Measurements from ENCODE around the gene ATP2A3. TPM values are rescaled to one million over a fixed set of nuclear protein-coding genes. Genes with fewer than 3 reads are reported as not detected.

ATP2A3 gene
- total and polyA plus RNA-seq, 4 experiments from 2014 or later, result 34.4 to 177 (median 123) TPM

GRCh38 chr17:3978421-3979289 is 14.4 kb upstream of the ATP2A3 start:
- ChIA-PET CTCF (ENCODE audit: partially characterized antibody) (interaction anchor here (1.4 to 2.6 kb wide), 2 partner anchors 13 to 65 kb away, joined by 8 to 12 read pairs; no protein-coding TSS in a partner anchor), POLR2A (ENCODE audit: partially characterized antibody) (no interaction called here)
- no peaks in the 10 kb centered on the region for H3K27me3 ChIP-seq (ENCODE audit: insufficient read depth, low read length)
- H3K27ac ChIP-seq (ENCODE audit: low read depth, low read length), result no peak overlapping the region
- peaks cover 2 to 24% (median 5%) of the 10 kb centered on the region in 4 donors for H3K4me1 Mint-ChIP-seq
- DNase-seq, result no peak
- H3K4me3 ChIP-seq (ENCODE audit: low read length in 2 of 2), result no peak overlapping the region
- H3K27me3 Mint-ChIP-seq, result peaks cover 0 to 2% of the 10 kb centered on the region in 2 donors
- H3K4me1 ChIP-seq (ENCODE audit: insufficient read depth, low read length), result peaks cover under 1% of the 10 kb centered on the region
- intact Hi-C loops (cut with micrococcal nuclease), result no loop called here
- H3K9me3 Mint-ChIP-seq, result peaks cover 0 to 9% (median 4%) of the 10 kb centered on the region in 8 donors
- no peaks in the 10 kb centered on the region for H3K9me3 ChIP-seq (ENCODE audit: control insufficient read depth in 1 of 2, low read length in 2 of 2)
- peak overlapping the region in 2 of 7 donors; percentile 7 to 17 for H3K27ac Mint-ChIP-seq
- no peak overlapping the region for H3K4me3 Mint-ChIP-seq
- H3K36me3 Mint-ChIP-seq, result no peaks in the 10 kb centered on the region
- H3K36me3 ChIP-seq (ENCODE audit: insufficient read depth, low read length), result no peaks in the 10 kb centered on the region

DNA sequence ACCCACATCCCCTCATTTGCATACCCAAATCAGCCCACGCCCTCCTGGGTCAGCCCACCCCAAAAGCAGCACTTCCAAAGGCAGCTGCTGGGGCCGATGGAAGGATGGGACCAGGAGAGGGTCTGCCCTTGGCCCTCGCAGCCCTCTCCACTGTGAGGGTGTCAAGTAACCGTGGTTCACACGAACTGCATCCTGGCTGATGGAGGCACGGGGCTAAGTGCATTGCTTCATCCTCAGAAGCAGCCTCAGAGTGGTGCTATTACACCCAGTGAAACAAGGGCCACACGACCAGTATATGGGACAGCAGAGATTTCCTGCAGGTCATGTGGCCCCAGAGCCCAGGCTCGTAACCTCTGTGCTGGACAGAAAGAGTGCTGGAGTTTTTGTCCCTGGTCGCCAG is 13.2 kb upstream of the ATP2A3 start:
- no peaks in the 10 kb centered on the region for H3K27me3 Mint-ChIP-seq
- no peak overlapping the region for H3K27ac ChIP-seq (ENCODE audit: low read depth, low read length)
- ChIA-PET POLR2A (ENCODE audit: partially characterized antibody) (no interaction called here), CTCF (ENCODE audit: partially characterized antibody) (no interaction called here)
- no peak overlapping the region for H3K4me3 Mint-ChIP-seq
- H3K9me3 ChIP-seq (ENCODE audit: control insufficient read depth in 1 of 2, low read length in 2 of 2), result no peaks in the 10 kb centered on the region
- H3K27me3 ChIP-seq (ENCODE audit: insufficient read depth, low read length), result no peaks in the 10 kb centered on the region
- H3K36me3 ChIP-seq (ENCODE audit: insufficient read depth, low read length), result no peaks in the 10 kb centered on the region
- H3K4me1 Mint-ChIP-seq, result peaks cover 8 to 35% (median 11%) of the 10 kb centered on the region in 4 donors
- H3K9me3 Mint-ChIP-seq, result peaks cover 0 to 9% (median 4%) of the 10 kb centered on the region in 8 donors
- peaks cover 9% of the 10 kb centered on the region for H3K4me1 ChIP-seq (ENCODE audit: insufficient read depth, low read length)
- intact Hi-C loops (cut with micrococcal nuclease), result no loop called here
- no peaks in the 10 kb centered on the region for H3K36me3 Mint-ChIP-seq
- no peak for DNase-seq
- no peak overlapping the region for H3K27ac Mint-ChIP-seq
- no peak overlapping the region for H3K4me3 ChIP-seq (ENCODE audit: low read length in 2 of 2)

- Mint-ChIP-seq H3K4me1 (peaks cover 12 to 41% (median 17%) of the 10 kb centered on the region in 4 donors), H3K9me3 (peaks cover 0 to 9% (median 4%) of the 10 kb centered on the region in 8 donors), H3K27me3 (no peaks in the 10 kb centered on the region), H3K27ac (no peak overlapping the region), H3K36me3 (no peaks in the 10 kb centered on the region), H3K4me3 (no peak overlapping the region)
- Histone ChIP-seq H3K4me3 (ENCODE audit: low read length in 2 of 2) (no peak overlapping the region), H3K4me1 (ENCODE audit: insufficient read depth, low read length) (peaks cover 15% of the 10 kb centered on the region), H3K9me3 (ENCODE audit: control insufficient read depth in 1 of 2, low read length in 2 of 2) (no peaks in the 10 kb centered on the region), H3K27me3 (ENCODE audit: insufficient read depth, low read length) (no peaks in the 10 kb centered on the region), H3K27ac (ENCODE audit: low read depth, low read length) (no peak overlapping the region), H3K36me3 (ENCODE audit: insufficient read depth, low read length) (no peaks in the 10 kb centered on the region)
- ChIA-PET POLR2A (ENCODE audit: partially characterized antibody) (no interaction called here), CTCF (ENCODE audit: partially characterized antibody) (no interaction called here)
- no peak for DNase-seq
- intact Hi-C loops (cut with micrococcal nuclease), result no loop called here
These were observed 12.5 kb upstream of the ATP2A3 start for GRCh38 chr17:3976675-3977171.

DNA sequence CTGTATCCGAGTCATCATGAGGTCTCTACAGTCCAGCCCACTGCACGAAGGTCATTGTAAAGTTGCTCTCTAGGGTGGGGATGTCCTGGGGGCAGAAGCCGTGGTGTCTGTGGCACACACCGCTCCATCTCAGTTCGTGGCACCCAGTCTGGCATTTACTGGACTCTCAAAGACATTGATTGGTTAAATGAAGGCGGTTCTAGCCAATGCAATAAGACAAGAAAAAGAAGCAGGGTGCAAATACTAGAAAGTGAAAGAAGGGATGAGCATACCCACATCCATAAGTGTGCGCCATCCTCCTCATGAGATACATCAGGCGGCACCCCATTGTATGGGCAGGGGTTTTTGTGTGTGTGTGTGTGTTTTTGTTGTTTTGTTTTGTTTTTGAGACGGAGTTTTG is 10.7 kb upstream of the ATP2A3 start:
- H3K4me1 Mint-ChIP-seq, result peaks cover 12 to 41% (median 19%) of the 10 kb centered on the region in 4 donors
- Histone ChIP-seq H3K27ac (ENCODE audit: low read depth, low read length) (no peak overlapping the region), H3K4me1 (ENCODE audit: insufficient read depth, low read length) (peaks cover 15% of the 10 kb centered on the region), H3K4me3 (ENCODE audit: low read length in 2 of 2) (no peak overlapping the region), H3K36me3 (ENCODE audit: insufficient read depth, low read length) (no peaks in the 10 kb centered on the region), H3K9me3 (ENCODE audit: control insufficient read depth in 1 of 2, low read length in 2 of 2) (no peaks in the 10 kb centered on the region), H3K27me3 (ENCODE audit: insufficient read depth, low read length) (no peaks in the 10 kb centered on the region)
- POLR2A ChIA-PET (ENCODE audit: partially characterized antibody), result interaction anchor here (1.6 kb wide), 1 partner anchor 12 kb away, joined by 5 read pairs; no protein-coding TSS in a partner anchor
- no peak overlapping the region for H3K27ac Mint-ChIP-seq
- CTCF ChIA-PET (ENCODE audit: partially characterized antibody), result interaction anchor here (1.2 kb wide), 1 partner anchor 50 kb away, joined by 3 read pairs; no protein-coding TSS in a partner anchor
- peak overlapping the region in 1 of 8 donors; percentile 22 for H3K4me3 Mint-ChIP-seq
- H3K9me3 Mint-ChIP-seq, result peaks cover 0 to 9% (median 4%) of the 10 kb centered on the region in 8 donors
- no peak for DNase-seq
- intact Hi-C loops (cut with micrococcal nuclease), result no loop called here
- H3K36me3 Mint-ChIP-seq, result no peaks in the 10 kb centered on the region
- no peaks in the 10 kb centered on the region for H3K27me3 Mint-ChIP-seq

- Mint-ChIP-seq H3K9me3 (peaks cover 0 to 9% (median 4%) of the 10 kb centered on the region in 8 donors), H3K36me3 (no peaks in the 10 kb centered on the region), H3K27ac (peak overlapping the region in 2 of 7 donors; percentile 74 to 77), H3K27me3 (no peaks in the 10 kb centered on the region), H3K4me3 (peak overlapping the region in 1 of 8 donors; percentile 22), H3K4me1 (peaks cover 12 to 39% (median 18%) of the 10 kb centered on the region in 4 donors)
- H3K36me3 ChIP-seq (ENCODE audit: insufficient read depth, low read length), result no peaks in the 10 kb centered on the region
- no peaks in the 10 kb centered on the region for H3K27me3 ChIP-seq (ENCODE audit: insufficient read depth, low read length)
- CTCF ChIA-PET (ENCODE audit: partially characterized antibody), result interaction anchor here (1.2 kb wide), 1 partner anchor 49 kb away, joined by 3 read pairs; no protein-coding TSS in a partner anchor
- POLR2A ChIA-PET (ENCODE audit: partially characterized antibody), result interaction anchor here (1.1 to 1.6 kb wide), 2 partner anchors 9 to 11 kb away, joined by 3 to 5 read pairs; no protein-coding TSS in a partner anchor
- no peak overlapping the region for H3K4me3 ChIP-seq (ENCODE audit: low read length in 2 of 2)
- no peak overlapping the region for H3K27ac ChIP-seq (ENCODE audit: low read depth, low read length)
- peaks cover 15% of the 10 kb centered on the region for H3K4me1 ChIP-seq (ENCODE audit: insufficient read depth, low read length)
- DNase-seq, result no peak
- no peaks in the 10 kb centered on the region for H3K9me3 ChIP-seq (ENCODE audit: control insufficient read depth in 1 of 2, low read length in 2 of 2)
- intact Hi-C loops (cut with micrococcal nuclease), result no loop called here
These were observed 10.0 kb upstream of the ATP2A3 start for GRCh38 chr17:3974138-3974687.

- H3K4me3 Mint-ChIP-seq, result peak overlapping the region in 2 of 8 donors; percentile 6 to 23
- DNase-seq, result no peak
- H3K27me3 ChIP-seq (ENCODE audit: insufficient read depth, low read length), result no peaks in the 10 kb centered on the region
- H3K4me3 ChIP-seq (ENCODE audit: low read length in 2 of 2), result no peak overlapping the region
- no peak overlapping the region for H3K27ac Mint-ChIP-seq
- H3K4me1 ChIP-seq (ENCODE audit: insufficient read depth, low read length), result peaks cover 15% of the 10 kb centered on the region
- no peaks in the 10 kb centered on the region for H3K9me3 ChIP-seq (ENCODE audit: control insufficient read depth in 1 of 2, low read length in 2 of 2)
- H3K36me3 Mint-ChIP-seq, result no peaks in the 10 kb centered on the region
- peaks cover 10 to 33% (median 17%) of the 10 kb centered on the region in 4 donors for H3K4me1 Mint-ChIP-seq
- H3K27me3 Mint-ChIP-seq, result no peaks in the 10 kb centered on the region
- no peak overlapping the region for H3K27ac ChIP-seq (ENCODE audit: low read depth, low read length)
- H3K9me3 Mint-ChIP-seq, result peaks cover 0 to 9% (median 4%) of the 10 kb centered on the region in 8 donors
- intact Hi-C loops (cut with micrococcal nuclease), result no loop called here
- CTCF ChIA-PET (ENCODE audit: partially characterized antibody), result interaction anchor here (1.2 kb wide), 1 partner anchor 48 kb away, joined by 3 read pairs; no protein-coding TSS in a partner anchor
- POLR2A ChIA-PET (ENCODE audit: partially characterized antibody), result interaction anchor here (1.1 to 1.5 kb wide), 2 partner anchors 8 to 10 kb away, joined by 3 read pairs; partner anchors contain the start of gene ATP2A3
- no peaks in the 10 kb centered on the region for H3K36me3 ChIP-seq (ENCODE audit: insufficient read depth, low read length)
These were observed 9.4 kb upstream of the ATP2A3 start for GRCh38 chr17:3973495-3974137.
